Right hindlimb (tissue), 1 donor: Measurements from ENCODE around the gene HECTD2.
"Not testable (repeated sequence)": the region's sequence is repeated elsewhere in the genome, so short reads cannot be mapped to it uniquely, and the experiment has no call there.

Source experiments
- DNase-seq: peaks from one replicate; pipeline ENCODE4 v3.0.0-alpha.2; 2018

The HECTD2 gene

GRCh38 chr10:91409869-91410637 is at the start of gene HECTD2:
Gene HECTD2 (plus strand): TSS chr10:91410344. CDS start chr10:91410439, 95 bp downstream.
- DNase-seq = peak; percentile 91

- no peak for DNase-seq
These were observed 49.7 kb upstream of the HECTD2 start for GRCh38 chr10:91360461-91360860.

- DNase-seq = not testable (repeated sequence)
These were observed 44.6 kb upstream of the HECTD2 start for GRCh38 chr10:91365519-91365918.

GRCh38 chr10:91366704-91367103 is 43.4 kb upstream of the HECTD2 start:
- no peak for DNase-seq

- no peak for DNase-seq
These were observed 43.0 kb upstream of the HECTD2 start for GRCh38 chr10:91367127-91367531.

- no peak for DNase-seq
These were observed 42.6 kb upstream of the HECTD2 start for GRCh38 chr10:91367558-91367957.

DNA sequence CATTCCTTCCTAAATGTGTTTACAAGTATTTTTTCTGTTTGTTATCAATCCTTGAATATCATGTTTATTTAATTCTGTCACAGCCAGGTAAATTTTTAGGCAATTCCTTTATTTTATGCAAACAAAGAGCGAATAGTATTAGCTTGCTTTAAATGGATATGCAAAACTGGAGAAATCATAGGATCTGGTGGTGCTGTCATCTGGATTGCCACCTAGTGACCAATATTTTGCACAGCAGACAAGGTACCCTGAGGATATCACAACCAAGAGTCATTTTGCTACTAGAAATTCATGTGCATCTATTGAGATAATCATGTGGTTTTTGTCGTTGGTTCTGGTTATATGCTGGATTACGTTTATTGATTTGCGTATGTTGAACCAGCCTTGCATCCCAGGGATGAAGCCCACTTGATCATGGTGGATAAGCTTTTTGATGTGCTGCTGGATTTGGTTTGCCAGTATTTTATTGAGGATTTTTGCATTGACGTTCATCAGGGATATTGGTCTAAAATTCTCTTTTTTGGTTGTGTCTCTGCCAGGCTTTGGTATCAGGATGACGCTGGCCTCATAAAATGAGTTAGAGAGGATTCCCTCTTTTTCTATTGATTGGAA is 40.1 kb upstream of the HECTD2 start:
- DNase-seq = not testable (repeated sequence)

- no peak for DNase-seq
These were observed 36.1 kb upstream of the HECTD2 start for GRCh38 chr10:91374052-91374451.

DNA sequence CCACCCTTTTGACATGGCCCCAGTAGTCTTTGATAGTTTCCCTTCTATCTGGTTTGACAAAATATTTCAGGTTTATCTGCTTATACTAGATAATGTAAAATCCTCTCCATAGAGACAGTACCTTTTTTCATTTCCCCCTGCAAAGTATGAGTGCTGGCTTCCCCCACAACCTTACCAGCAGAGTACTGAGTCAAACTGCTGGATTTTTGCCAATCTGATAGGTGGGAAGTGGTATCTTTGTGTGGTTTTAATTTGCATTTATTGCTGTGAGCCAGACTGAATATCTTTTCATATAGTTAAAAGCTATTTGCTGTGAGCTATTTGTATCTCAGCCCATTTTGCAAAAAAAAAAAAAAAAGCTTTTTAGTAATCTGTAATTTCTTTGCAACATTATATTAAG is 32.1 kb upstream of the HECTD2 start:
- no peak for DNase-seq

DNA sequence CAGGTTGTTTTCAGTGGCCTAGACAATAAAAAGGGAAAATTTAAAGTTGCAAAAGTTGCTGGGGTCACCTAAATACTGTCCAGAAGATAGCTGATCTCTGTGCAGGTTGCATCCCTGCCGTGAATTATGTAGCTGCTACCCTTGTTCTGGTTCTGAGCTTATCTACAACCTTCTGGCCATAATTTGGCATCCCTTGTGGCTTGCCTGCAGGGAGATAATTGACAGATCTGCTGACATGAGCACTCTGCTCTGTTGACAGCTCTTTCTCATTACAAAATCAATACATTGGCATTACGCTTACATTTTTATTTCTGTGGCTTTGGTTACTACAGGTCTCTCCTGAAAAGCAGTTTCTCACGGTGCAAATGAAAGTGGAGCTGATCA is 29.3 kb upstream of the HECTD2 start:
- no peak for DNase-seq

GRCh38 chr10:91381257-91381891 is 28.8 kb upstream of the HECTD2 start:
- peak; percentile 47 for DNase-seq

GRCh38 chr10:91385306-91386085 is 24.6 kb upstream of the HECTD2 start:
- no peak for DNase-seq

- DNase-seq = no peak
These were observed 20.3 kb upstream of the HECTD2 start for GRCh38 chr10:91389636-91390512.

GRCh38 chr10:91390513-91390825 is 19.7 kb upstream of the HECTD2 start:
- not testable (repeated sequence) for DNase-seq

GRCh38 chr10:91391920-91392319 is 18.2 kb upstream of the HECTD2 start:
- DNase-seq = no peak

GRCh38 chr10:91406322-91406721 is 3.8 kb upstream of the HECTD2 start:
- DNase-seq = no peak

DNA sequence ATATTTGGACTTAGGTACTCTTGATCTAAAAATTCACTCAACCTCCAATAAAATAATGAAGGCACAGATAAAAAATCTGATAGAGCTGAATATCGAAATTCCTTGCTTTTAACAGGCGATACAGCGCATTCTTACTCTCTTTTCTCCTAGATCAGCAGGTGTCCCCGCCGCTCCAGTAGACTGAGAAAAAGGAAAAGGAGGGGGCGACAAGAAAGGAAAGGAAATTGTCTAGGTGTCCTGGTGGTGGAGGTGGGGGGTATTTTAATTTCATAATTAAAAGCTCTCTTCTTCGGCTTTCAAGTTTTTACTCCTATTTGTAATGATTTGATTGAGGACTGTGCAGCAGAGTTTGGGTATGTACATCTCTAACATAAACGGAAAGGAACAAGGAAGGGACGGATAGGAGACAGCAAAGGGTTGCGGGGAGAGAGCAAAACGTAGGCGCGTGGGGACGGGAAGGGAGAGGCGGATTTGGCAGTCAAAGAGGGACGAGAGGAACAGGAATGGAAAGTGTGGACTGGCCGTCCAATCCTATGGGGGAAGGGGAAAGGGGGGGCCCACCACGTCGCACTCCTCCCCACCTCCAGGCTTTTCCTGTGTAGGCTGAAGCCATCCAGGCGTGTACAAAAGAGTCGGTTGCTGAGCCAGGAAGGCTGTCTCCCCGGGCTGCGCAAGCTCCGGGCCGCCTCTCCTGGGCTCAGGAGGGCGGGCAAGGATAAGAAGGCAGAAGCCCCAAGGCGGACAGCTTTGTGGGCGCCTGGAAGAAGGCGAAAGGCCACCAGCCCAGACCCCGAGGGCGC is 875 bp upstream of the HECTD2 start:
- peak; percentile 96 for DNase-seq

GRCh38 chr10:91410638-91411371 is 661 bp downstream of the HECTD2 start:
- DNase-seq = peak; percentile 46

DNA sequence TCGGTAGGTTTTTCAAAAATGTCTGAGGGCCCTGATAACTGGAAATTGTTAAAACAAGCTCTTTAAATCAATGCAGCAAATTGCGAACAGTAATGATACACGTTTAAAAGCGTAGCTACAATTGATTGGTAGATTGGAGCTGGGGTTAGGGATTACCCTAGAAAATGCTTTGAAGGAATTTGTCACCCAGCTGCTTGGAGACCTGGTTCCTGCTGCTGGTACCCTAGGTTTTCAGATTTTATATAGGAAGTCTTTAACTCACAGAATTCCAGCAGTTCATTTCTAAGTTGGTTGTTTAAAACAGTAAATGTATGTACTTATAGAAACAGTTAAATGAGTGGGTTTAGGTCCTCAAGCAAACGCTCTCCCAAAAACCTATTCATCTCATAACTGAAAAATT is 1.5 kb downstream of the HECTD2 start:
- DNase-seq = no peak

GRCh38 chr10:91412354-91413087 is 2.4 kb downstream of the HECTD2 start:
- DNase-seq = no peak
